ENCODE measurements around the gene ADTRP.

- TF ChIP-seq, protein P1, sequence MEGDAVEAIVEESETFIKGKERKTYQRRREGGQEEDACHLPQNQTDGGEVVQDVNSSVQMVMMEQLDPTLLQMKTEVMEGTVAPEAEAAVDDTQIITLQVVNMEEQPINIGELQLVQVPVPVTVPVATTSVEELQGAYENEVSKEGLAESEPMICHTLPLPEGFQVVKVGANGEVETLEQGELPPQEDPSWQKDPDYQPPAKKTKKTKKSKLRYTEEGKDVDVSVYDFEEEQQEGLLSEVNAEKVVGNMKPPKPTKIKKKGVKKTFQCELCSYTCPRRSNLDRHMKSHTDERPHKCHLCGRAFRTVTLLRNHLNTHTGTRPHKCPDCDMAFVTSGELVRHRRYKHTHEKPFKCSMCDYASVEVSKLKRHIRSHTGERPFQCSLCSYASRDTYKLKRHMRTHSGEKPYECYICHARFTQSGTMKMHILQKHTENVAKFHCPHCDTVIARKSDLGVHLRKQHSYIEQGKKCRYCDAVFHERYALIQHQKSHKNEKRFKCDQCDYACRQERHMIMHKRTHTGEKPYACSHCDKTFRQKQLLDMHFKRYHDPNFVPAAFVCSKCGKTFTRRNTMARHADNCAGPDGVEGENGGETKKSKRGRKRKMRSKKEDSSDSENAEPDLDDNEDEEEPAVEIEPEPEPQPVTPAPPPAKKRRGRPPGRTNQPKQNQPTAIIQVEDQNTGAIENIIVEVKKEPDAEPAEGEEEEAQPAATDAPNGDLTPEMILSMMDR (IDR thresholded peaks at IDR 0.05) = no peak
- TF ChIP-seq POLR2A (IDR thresholded peaks at IDR 0.05) = no peak
Measured at GRCh38 chr6:11795403-11795802, 16.8 kb upstream of the ADTRP start.

Measured in lower leg skin (tissue), 3 donors.